ENCODE data around the gene COL27A1.
"Not testable (repeated sequence)": the region's sequence is repeated elsewhere in the genome, so short reads cannot be mapped to it uniquely, and the experiment has no call there.

COL27A1 gene

DNA sequence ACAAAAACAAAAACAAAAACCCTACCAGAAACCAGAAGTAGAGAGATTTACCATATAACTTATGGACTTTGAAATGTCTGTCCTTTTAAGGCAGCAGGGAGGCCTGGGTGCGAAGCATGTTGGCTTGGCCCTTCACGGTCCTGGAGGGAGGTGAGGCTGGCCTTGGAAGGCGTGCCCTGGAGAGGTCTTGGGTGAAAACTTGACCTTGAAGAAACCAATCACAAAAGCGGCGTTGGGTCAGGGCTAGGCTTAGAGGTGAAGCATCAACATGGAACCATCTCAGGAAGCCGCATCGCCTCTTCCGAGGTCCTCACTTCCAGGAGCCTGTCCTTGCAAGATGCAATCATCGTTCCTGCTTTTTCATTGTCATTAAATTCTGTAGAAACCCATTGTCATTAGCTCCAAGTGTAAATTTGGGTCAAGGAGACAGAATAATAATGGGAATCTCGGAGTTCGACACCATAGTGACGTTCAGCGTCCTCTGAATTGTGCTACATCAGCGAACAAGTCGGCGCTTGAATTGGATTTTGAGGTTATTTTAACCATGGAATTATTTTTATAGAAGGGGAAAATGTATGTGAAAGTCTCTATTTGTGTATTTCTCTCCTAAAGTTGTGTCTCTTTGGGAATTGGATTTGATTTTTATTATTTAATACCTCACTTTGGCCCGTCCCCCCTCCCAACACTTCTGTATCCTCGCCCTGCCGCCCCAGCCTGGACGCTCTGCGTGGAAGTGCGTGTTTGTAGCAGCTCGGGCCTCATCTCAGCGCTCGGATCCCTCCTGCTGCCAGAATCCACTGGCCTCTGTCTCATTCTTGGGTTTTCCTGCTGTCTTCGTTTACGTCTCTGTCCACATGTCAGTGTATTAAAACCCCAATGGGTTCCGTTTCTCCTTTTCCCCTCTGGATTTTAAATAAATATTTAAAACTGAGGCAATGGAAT is 156.5 kb downstream of the COL27A1 start:
- no peak for DNase-seq

DNA sequence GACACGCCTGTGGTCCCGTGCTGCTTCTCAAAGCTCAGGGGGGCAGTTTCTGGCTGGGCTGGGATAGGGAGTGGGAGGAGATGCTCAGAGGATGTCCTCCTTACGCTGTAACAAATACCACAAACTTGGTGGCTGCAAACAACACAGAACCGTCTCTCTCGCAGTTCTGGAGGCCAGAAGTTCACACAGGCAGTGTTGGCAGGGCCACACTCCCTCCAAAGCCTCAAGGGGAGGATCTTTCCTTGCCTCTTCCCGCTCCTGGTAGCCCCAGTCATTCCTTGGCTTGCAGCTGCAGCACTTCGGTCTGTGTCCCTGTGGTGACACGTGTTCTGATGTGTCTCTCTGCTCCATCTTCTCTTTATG is 157.2 kb downstream of the COL27A1 start:
- DNase-seq, result no peak

DNA sequence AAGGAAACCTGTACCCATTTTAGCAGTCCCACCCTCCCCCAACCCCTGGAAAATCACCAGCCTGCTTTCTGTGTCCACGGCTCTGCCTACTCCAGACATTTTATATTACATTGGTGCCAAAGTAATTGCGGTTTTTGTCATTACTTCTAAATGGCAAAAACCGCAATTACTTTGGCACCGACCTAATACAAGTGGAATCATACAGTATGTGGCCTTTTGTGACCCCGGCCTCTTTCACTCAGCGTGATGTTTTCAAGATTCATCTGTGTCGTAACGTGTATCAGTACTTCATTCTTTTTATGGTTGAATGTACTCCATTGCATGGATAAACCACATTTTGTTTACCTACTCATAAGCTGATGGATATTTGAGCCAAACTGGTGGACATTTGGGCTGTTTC is 157.8 kb downstream of the COL27A1 start:
- no peak for DNase-seq

DNA sequence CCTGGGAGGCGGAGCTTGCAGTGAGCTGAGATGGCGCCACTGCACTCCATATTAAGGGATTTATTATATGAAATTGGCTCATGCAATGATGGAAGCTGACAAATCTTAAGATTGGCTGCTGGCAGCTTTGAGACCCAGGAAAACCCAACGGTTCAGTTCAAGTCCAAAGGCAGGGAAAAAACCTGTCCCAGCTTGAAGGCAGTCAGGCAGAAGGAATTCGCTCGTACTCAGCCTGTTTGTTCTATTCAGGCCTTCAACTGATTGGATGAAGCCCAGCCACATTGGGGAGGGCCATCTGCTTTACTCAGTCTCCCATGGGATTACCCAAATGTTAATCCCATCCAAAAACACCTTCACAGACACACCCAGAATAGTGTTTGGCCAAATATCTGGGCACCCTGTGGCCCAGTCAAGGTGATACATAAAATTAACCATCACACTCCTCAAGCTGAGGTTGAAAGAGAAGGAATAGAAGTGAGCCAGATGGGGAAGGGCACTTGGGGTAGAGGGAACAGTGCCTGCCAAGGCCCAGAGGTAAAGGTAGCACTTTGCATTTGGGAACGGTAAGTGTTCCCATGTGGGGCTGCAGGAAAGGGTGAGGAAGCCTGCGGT is 159.0 kb downstream of the COL27A1 start:
- DNase-seq, result no peak

DNA sequence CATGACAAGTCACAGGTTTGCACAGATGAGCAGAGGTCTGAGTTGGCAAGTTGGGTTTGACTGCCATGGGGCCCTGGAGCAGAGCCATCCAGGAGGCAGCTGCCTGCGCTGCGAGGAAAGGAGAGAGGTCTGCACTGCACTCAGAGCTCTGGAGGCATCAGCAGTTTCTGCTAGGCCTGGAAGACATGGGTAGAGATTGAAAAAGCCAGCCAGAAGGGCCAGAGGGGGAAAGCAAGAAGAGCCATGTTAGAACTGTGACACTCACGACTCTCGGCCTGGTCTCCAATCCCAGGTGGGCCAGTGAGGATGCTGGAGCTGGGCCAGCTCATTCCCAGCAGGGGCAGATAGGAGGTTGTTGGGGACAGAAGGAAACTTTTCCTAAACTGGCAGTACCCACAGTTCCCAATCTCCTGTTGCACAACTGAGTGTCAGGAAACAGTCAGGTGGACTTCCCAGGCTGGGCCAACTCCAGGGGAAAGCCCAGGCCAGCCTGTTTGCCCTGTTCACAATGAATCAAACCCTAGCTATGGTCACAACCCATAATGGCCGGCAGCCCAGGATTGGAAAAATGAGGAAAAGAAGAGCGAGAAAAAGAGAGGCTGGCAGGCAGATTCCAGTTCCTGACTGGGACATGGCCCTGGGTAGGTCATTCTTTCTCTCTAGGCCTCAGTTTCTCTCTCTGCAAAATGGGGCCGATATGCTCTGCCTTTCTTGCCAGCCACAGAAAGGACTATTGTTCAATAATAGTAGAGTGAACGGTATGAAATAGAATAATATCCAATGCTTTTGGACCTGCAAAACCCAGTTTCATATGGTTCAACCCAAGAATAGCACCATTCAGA is 159.8 kb downstream of the COL27A1 start:
- DNase-seq, result no peak

DNA sequence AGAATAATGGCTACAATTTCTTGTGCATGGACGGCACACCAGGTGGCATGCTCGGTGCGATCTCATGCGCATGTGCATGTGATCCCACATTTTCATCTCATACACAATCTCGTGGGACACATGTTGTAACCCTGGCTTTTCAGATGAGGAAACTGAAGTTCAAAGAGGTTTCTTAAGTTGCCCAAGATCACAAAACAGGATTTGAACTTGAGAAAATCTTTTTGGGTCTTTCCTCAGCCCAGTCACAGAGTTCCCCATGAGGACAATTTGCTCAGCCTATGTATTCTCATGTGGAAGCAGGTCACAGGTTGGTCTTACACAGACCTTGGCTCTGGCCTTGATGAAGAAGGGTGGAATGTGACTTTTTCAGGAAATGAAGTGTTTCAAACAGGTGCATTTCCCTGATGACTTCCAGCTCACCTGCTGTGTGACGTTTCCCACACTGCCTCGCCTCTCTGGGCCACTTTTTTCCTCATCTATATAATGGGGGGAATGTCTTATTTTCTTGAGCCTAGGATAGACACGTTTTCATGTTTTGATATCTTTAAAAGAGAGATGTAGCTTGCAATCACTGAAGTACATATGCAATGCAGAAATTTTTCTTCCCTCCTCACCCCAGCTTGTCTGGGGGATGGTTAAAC is 160.5 kb downstream of the COL27A1 start:
- DNase-seq, result no peak

DNA sequence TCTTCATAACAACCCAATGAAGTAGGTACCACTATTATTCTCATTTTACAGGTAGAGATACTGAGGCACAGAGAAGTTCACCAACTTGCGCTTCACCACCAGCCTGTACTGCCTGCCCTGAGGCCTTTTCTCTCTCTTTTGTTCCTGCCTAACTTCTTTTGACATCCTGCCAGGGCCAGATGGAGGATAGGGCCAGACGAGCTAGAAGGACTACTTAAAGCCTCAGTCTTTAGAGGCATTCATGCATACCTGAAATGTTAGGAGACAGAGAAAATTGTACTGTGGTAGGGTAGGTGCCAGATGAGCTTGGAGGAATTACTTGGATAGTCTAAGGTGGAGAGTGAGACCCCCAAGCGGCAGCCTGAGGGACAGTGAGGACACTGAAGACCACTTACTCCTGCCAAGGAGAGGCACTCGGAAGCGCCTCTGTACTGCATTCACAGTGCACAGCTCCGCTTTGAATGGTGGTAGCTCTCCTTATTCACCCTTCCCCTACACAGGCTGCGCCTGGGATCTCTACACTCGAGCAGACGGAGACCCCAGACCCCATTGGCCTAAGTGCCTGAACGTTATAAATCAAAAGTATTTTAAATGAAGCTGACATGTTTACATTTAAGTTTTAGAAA is 161.4 kb downstream of the COL27A1 start:
- no peak for DNase-seq

DNA sequence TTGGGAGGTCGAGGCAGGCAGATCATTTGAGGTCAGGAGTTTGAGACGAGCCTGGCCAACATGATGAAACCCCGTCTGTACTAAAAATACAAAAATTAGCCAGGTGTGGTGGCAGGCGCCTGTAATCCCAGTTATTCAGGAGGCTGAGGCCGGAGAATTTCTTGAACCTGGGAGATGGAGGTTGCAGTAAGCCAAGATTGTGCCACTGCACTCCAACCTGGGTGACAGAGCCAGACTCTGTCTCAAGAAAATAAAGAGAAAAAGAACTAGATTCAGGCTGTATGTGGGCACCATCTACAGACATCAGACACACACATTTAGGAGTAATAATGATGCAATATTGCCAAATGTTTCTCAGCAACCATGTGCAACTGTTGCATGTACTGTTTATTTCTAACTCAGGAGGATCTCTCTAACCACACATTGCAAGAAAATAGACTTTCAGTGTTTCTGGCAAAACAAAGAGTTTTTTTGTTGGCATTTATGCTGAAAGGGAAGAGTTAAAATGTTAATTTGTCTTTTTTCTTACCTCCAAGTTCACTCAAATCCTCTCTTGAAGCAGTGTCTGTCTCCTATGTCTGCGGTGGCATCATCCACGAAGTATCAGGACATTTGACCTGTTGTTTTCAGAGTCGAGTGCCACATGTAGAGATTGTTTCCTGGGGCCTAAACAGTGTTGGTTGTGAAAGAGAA is 162.5 kb downstream of the COL27A1 start:
- no peak for DNase-seq

DNA sequence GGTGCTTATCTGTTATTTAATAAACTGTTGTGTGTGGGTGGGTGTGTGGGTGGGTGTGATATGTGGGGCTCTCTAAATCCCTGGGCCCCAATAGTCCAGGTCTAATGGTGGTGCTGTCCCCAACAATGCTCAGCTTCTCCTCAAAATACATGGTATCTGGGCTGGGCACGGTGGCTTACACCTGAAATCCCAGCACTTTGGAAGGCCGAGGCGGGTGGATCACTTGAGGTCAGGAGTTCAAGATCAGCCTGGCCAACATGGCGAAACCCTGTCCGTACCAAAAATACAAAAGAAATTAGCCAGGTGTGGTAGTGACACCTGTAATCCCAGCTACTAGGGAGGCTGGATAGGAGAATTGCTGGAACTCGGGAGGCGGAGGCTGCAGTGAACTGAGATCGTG is 163.1 kb downstream of the COL27A1 start:
- no peak for DNase-seq

DNA sequence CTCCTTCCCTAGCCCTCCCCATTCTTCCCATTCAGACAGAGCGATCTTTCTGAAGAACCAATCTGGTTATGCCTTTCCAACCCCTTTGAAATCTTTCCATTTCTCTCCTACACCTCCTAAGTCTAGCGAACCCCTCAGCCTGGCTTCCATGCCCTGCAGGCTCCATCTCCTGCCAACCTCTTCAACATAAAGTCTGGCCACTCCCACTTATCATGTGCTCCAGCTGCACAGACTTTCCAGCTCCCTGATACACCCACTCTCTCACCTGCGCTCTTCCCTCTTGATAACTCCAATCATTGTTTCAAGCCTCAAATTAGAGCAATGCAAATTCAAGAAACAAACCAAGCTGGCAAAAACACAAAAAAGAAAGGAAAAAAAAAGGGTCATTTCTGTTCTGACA is 163.8 kb downstream of the COL27A1 start:
- DNase-seq, result no peak

DNA sequence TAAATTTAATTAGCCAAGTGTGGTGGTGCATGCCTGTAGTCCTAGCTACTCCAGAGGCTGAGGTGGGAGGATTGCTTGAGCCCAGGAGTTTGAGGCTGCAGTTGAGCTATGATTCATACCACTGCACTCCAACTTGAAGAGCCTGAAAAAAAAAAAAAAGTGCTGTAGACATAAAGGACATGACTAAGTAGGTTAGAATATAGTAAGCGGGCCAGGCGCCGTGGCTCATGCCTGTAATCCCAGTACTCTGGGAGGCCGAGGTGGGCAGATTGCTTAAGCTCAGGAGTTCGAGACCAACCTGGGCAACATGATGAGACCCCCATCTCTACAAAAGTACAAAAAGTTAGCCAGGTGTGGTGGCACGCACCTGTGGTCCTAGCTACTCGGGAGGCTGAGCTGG is 165.4 kb downstream of the COL27A1 start:
- not testable (repeated sequence) for DNase-seq

DNA sequence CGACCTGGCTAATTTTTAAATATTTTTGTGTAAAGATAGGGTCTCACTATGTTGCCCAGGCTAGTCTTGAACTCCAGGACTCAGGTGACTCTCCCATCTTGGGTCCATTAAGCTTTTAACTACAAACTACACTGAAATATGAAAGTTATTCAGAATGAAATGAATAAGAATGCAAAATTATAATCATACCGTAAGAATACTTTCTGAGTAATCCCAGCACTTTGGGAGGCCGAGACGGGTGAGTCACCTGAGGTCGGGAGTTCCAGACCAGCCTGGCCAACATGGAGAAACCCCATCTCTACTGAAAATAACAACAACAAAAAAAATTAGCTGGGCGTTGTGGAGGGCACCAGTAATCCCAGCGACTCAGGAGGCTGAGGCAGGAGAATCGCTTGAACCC is 166.4 kb downstream of the COL27A1 start:
- DNase-seq, result no peak

DNA sequence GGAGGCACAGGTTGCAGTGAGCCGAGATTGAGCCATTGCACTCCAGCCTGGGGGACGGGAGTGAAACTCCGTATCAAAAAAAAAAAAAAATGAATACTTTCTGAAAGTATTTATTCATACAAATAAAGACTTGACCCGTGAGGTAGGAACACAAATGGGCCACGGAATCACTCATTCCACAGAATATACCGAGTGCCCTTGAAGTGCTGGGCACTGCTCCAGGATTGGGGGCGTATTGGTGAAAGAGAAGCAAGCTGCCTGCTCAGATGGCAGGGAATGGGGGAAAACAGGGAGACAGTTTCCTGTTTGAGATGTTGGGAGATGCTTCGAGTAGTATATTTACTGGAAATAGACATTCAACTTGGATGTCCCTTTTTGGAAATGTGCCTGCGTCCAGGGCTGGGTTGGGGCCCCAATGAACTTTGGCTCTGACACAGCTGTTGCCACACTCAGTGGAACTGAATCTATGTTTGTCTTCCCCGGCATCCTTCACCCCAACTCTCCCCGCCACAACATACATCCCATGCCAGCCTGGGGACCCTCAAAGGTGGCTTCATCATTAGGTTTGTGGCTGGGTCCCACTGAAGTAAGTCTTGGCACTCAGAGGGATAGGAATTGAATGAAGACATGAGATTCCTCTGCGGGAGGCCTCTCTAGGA is 167.0 kb downstream of the COL27A1 start:
- DNase-seq, result not testable (repeated sequence)

DNA sequence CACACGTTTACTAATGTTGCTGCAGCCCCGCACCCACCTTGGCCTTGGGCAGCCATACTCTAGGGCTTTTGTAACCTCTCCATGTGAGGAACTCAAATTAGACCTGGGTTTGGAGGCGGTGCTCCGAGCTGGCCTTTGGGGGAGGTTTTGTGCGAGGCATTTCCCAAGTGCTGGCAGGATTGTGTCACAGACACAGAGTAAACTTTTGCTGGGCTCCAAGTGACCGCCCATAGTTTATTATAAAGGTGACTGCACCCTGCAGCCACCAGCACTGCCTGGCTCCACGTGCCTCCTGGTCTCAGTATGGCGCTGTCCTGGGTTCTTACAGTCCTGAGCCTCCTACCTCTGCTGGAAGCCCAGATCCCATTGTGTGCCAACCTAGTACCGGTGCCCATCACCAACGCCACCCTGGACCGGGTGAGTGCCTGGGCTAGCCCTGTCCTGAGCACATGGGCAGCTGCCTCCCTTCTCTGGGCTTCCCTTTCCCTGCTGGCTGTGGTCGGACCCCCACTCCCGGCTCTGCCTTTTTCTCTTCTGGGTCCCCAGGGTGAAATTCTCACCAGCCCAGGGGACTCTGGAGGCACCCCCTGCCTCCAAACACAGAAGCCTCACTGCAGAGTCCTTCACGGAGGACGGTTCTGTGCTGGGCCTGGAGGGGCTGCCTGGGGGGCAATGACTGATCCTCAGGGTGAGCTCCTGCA is 167.6 kb downstream of the COL27A1 start, which contains the start of gene ORM1:
ORM1 (plus strand) TSS at position 268 of the 701 bp plus-strand sequence; CDS start at position 304, 36 bp downstream.
- DNase-seq, result not testable (repeated sequence)

DNA sequence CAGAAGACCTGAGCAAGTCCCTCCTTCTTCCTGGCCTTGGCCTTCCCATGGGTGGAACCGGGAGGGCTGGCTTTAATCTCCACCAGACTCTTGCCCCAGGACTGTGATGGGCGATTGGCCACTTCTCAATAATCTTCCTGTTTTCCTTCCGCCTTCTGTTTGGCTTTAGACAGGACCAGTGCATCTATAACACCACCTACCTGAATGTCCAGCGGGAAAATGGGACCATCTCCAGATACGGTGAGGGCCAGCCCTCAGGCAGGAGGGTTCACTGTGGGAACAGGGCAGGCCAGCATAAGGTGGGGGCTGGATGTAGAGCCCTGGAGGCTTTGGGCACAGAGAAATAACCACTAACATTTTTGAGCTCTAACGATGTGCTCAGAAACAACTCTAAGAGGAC is 168.5 kb downstream of the COL27A1 start:
- DNase-seq, result not testable (repeated sequence)

DNA sequence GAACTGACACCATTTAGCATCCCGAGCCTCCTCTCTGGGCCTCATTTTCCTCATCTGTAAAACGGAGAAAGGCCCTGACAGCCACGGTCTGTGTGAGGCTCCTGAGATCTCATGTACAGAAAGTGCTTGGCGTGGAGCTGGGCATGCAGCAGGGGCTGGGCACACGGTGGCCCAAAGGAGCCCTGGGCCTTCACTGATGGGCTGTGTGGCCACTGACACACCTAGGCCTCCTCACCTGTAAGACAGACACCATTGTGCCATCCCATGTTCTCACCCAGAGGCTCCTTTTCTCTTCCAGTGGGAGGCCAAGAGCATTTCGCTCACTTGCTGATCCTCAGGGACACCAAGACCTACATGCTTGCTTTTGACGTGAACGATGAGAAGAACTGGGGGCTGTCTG is 169.2 kb downstream of the COL27A1 start:
- no peak for DNase-seq

DNA sequence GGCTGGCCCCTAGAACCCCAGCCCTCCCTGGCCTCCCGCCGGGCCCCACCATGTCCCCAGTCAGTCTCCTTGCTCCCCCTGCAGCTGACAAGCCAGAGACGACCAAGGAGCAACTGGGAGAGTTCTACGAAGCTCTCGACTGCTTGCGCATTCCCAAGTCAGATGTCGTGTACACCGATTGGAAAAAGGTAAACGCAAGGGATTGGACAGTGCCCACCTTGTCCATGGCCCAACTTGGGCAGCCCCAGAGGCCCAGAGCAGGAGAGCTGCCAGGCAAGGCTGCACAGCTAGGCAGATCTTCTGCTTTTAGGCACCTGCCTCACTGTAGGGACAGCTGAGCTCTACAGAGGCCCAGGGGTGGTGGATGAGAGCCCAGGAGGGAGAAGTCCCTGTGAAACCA is 169.6 kb downstream of the COL27A1 start:
- DNase-seq, result not testable (repeated sequence)

DNA sequence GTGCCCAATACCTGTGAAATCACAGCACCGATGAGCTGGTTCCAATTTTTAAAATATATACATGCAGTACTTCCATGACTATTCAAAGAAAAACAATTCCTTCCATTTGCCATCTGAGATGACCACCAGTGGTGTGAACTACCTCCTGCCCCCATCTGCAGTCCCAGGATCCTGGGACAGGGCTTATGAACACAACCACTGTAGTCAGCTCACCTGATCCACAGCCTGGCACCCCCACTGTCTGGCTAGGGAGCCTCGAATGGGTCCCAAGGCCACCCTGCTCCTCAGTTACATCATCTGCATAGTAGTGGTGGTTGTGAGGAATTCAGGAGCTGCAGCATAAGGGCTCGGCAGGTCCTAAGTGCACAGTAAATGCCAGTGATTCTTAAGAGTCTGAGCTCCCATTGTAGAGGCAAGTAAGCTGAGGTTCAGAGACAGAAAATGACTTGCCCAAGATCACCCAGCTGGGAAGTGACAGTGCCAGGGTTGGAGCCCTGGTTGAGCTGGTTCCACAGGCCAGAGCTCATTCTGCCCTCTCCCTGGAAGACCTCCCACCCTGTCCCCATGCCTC is 170.4 kb downstream of the COL27A1 start:
- DNase-seq, result not testable (repeated sequence)

DNA sequence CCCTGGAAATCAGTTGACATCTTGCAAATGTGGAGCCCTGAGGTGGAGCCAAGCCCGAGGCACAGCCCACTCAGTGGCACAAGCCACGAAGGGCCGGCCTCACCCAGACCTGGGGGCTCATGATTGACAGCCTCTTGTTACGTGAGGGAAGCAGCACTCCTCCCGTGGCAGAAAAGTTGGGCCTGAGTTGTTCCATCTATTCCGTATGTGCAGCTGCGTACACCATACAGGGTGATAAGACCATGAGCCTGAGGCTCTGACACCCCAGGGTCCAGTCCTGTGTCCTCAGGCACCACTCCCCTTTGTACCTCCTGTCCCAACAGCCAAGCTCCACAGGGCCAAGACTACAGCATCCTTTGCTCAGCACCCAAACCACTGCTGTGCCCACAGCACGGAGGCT is 172.4 kb downstream of the COL27A1 start:
- no peak for DNase-seq

DNA sequence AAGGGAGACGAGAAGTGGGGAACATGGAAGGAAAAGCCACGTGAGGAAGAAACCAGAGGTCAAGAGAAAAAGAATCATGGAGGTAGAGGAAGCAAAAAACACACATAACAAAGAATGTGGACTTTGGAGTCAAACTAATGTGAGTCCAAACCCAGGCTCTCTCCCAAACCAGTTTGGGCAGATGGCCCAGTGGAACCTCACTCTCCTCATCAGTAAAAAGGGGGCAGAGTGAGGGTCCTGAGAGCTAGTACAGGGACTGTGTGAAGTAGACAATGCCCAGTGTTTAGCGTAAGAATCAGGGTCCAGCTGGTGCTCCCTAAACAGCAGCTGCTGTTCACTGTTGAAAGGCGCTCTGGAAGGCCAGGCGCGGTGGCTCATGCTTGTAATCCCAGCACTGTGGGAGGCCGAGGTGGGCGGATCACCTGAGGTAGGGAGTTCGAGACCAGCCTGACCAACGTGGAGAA is 173.1 kb downstream of the COL27A1 start:
- DNase-seq, result not testable (repeated sequence)
